Activated CD4-positive, alpha-beta T cell treated with anti-CD3 and anti-CD28 coated beads, Interleukin-2, Interleukin-6, amounts not matched to agents 100 ng/mL and 50 ng/mL, durations not matched to agents 16 hours and 8 hours (primary cell): Measurements from ENCODE around the gene SPRR1A.
A peak's percentile ranks its signal among the peaks of the same experiment; 100 is the strongest.

ENCODE experiments used
- DNase-seq: peaks from one replicate; pipeline ENCODE4 v3.0.0-alpha.2; 2020

Gene SPRR1A

GRCh38 chr1:152983743-152984142 is at the start of gene SPRR1A:
Gene SPRR1A, plus strand, starts transcription at chr1:152984081. Its CDS starts 1,150 bp downstream, at chr1:152985231.
- no peak for DNase-seq

- DNase-seq = no peak
Measured at GRCh38 chr1:152940614-152941013, 43.3 kb upstream of the SPRR1A start.

- no peak for DNase-seq
Measured at GRCh38 chr1:152941037-152941711, 42.7 kb upstream of the SPRR1A start.

GRCh38 chr1:152942161-152942560 is 41.7 kb upstream of the SPRR1A start:
- no peak for DNase-seq

DNA sequence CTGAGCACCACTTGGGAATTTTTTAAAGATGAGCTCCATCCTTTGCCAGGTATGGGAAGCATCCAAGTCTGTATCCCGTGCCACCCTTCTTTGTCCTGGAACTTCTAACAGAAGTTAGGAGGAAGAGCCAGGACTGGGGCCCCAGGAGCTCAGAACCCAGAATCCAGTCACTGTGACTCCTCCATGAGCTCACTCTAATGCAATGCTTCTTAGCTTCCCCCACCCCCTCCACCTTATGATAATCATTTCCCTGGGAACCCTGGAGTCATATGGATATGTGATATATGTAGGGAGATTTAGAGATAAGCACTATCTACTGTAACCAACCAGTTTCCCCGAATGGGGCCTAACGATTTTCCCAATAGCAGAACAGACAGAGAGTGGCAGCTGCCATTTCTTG is 37.6 kb upstream of the SPRR1A start:
- no peak for DNase-seq

DNA sequence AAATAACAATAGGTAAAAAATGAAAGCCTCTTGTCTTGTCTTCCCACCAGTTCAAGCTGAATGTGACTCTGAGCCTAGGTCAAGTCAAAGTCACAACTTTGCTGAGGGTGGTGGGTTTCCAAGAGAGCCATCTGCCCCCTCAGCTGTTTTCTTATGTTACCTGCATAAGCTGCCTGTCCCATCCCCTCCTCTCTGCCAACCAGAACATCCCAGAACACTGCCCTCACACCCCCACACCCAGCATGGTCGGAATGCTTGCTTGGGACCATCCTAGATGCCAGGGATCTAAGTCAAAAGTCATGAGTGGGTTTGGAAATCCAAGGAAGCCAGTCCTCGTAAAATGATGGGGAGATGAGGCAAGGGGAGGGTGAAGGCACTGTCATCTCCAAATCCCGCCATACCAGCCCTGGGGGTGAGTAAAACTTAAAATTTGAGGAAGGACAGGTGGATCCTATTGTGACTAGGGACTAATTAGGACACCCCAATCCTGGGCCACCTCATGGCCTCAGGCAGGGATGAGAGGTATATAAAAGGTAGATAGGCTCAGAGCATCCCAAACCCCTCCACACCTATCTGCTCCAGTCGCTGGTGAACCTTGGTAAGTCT is 37.1 kb upstream of the SPRR1A start, which contains the start of gene SPRR5:
Gene SPRR5 (plus strand): TSS at position 556 of the 606 bp plus-strand sequence. CDS start 1,349 bp downstream, outside the sequence.
- no peak for DNase-seq

DNA sequence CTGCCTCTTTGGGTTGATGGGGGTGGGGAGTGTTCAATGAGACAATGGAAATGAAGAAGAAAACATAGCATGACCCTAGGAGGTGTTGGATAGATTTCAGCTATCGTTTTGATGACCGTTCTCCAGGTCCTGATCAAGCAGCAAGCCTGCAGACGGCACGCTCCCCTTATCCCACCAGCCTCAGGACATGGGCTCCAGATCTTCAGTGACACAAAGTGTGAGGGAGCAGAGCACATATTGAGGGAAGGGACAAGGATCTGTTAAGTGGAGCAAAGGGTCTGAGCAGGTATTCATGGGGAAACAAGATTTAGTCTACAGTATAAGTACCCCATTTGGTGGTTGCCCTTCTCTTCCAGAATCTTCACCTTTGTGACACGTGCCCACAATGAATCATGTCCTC is 32.2 kb upstream of the SPRR1A start:
- no peak for DNase-seq

GRCh38 chr1:152953761-152954160 is 30.1 kb upstream of the SPRR1A start:
- no peak for DNase-seq

GRCh38 chr1:152954436-152954835 is 29.4 kb upstream of the SPRR1A start:
- no peak for DNase-seq

GRCh38 chr1:152957561-152957960 is 26.3 kb upstream of the SPRR1A start:
- no peak for DNase-seq

- no peak for DNase-seq
Measured at GRCh38 chr1:152959273-152959672, 24.6 kb upstream of the SPRR1A start.

- DNase-seq = no peak
Measured at GRCh38 chr1:152959801-152960451, 24.0 kb upstream of the SPRR1A start.

GRCh38 chr1:152960452-152961044 is 23.3 kb upstream of the SPRR1A start:
- no peak for DNase-seq

- DNase-seq = no peak
Measured at GRCh38 chr1:152961226-152961891, 22.5 kb upstream of the SPRR1A start.

- no peak for DNase-seq
Measured at GRCh38 chr1:152962876-152963415, 20.9 kb upstream of the SPRR1A start.

- no peak for DNase-seq
Measured at GRCh38 chr1:152964536-152964935, 19.3 kb upstream of the SPRR1A start.

DNA sequence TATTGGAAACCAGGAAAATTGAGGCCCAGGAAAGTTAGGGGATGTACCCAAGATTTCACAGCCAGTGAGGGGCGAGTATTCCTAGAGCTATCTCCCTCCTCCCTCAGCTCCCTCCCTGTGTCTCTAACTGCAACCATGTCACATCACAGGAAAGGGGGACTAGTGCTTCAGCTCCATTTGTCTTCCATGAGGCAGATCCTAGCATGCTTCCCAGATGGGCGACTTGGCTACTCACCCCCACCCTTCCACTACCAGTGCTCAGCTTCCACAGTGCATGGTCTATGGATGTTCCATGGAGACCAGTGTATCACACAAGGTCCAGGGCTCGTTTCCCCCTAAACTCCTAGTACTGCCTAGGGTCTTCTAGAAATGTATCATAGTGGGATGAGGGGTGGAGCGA is 18.0 kb upstream of the SPRR1A start:
- no peak for DNase-seq

- peak; percentile 56 for DNase-seq
Measured at GRCh38 chr1:152967201-152967600, 16.7 kb upstream of the SPRR1A start.

DNA sequence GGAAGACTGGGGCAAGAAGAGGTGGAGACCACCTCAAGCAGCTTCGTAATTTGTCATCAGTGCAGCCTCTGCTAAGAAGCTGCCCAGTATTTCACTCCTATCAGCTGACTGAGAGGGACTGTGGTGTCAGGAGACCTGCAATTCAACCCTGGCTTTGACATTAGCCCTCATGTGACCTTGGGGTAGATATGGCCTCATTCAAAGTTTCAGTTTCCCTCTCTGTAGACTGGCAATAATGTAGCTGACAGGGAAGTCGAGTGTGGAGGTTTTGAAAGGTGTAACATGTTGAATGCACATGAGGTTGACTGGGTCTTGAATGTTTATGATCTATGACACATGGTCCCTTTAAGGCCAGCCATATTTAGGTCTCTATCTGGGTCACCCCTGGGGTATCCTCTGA is 15.6 kb upstream of the SPRR1A start:
- DNase-seq = peak; percentile 20

DNA sequence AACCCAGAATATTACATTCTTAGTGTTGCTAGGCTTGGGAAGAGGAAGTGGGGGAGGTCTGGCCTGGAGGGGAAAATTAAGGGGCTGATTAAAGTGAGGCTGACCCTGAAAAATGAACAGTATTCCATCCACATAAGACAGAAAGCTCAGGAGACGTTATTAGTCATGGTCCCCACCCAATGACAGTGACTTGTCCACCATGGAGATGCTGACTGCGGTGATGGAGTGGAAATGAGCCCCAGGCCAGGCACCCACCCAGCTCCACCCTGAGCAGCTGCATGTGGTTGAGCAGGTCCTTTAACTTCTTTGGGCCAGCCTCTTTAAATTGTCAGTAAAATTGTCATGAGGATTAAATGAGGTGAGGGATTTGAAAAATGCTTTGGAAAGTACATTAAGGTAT is 14.8 kb upstream of the SPRR1A start:
- DNase-seq = no peak

- DNase-seq = no peak
Measured at GRCh38 chr1:152970495-152970894, 13.4 kb upstream of the SPRR1A start, which contains the start of gene SPRR4. Gene SPRR4, plus strand, starts transcription at chr1:152970648. Its CDS starts 1,243 bp downstream, at chr1:152971891.

GRCh38 chr1:152972196-152972886 is 11.5 kb upstream of the SPRR1A start:
- DNase-seq = no peak
